ENCODE results near the gene SLC9C2.
"Not testable (repeated sequence)": the region's sequence is repeated elsewhere in the genome, so short reads cannot be mapped to it uniquely, and the experiment has no call there.

The SLC9C2 gene

GRCh38 chr1:173473599-173474011 is 129.3 kb downstream of the SLC9C2 start:
- H3K4me3 ChIP-seq (replicated peaks; ENCODE audit: low read depth, low read length) = no peak overlapping the region
- peak; percentile 30 for DNase-seq (ENCODE audit: extremely low read depth, low read depth)
- no peak for TF ChIP-seq CTCF (IDR thresholded peaks at IDR 0.05; ENCODE audit: low read depth, low read length, missing control alignments)

- TF ChIP-seq CTCF (IDR thresholded peaks at IDR 0.05; ENCODE audit: low read depth, low read length, missing control alignments) = no peak
- no peak for DNase-seq (ENCODE audit: extremely low read depth, low read depth)
- H3K4me3 ChIP-seq (replicated peaks; ENCODE audit: low read depth, low read length) = no peak overlapping the region
Measured at GRCh38 chr1:173470608-173471007, 132.3 kb downstream of the SLC9C2 start.

DNA sequence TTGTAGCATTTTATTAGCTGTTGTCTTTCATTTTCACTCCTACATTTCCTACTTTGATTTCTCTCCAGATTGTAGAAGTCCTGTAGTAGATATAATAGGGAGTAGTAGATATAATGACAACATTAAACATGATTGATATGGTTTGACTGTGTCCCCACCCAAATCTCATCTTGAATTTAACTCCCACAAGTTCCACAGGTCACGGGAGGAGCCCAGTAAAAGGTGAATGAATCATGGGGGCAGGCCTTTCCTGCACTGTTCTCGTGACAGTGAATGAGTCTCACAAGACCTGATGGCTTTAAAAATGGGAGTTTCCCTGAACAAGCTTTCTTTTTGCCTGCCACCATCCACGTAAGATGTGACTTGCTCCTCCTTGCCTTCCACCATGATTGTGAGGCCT is 133.2 kb downstream of the SLC9C2 start:
- no peak overlapping the region for H3K4me3 ChIP-seq (replicated peaks; ENCODE audit: low read depth, low read length)
- no peak for DNase-seq (ENCODE audit: extremely low read depth, low read depth)
- TF ChIP-seq CTCF (IDR thresholded peaks at IDR 0.05; ENCODE audit: low read depth, low read length, missing control alignments) = no peak

GRCh38 chr1:173467426-173467825 is 135.4 kb downstream of the SLC9C2 start:
- no peak for TF ChIP-seq CTCF (IDR thresholded peaks at IDR 0.05; ENCODE audit: low read depth, low read length, missing control alignments)
- no peak for DNase-seq (ENCODE audit: extremely low read depth, low read depth)
- H3K4me3 ChIP-seq (replicated peaks; ENCODE audit: low read depth, low read length) = no peak overlapping the region

GRCh38 chr1:173464185-173464584 is 138.7 kb downstream of the SLC9C2 start:
- DNase-seq (ENCODE audit: extremely low read depth, low read depth); H3K4me3 ChIP-seq (replicated peaks; ENCODE audit: low read depth, low read length): not testable (repeated sequence)

GRCh38 chr1:173462666-173463065 is 140.2 kb downstream of the SLC9C2 start:
- not testable (repeated sequence) for H3K4me3 ChIP-seq (replicated peaks; ENCODE audit: low read depth, low read length)

GRCh38 chr1:173459885-173460284 is 143.0 kb downstream of the SLC9C2 start:
- DNase-seq (ENCODE audit: extremely low read depth, low read depth) = no peak
- H3K4me3 ChIP-seq (replicated peaks; ENCODE audit: low read depth, low read length) = no peak overlapping the region
- no peak for TF ChIP-seq CTCF (IDR thresholded peaks at IDR 0.05; ENCODE audit: low read depth, low read length, missing control alignments)

More at GRCh38 chr1:173462666-173463065, 140.2 kb downstream of the SLC9C2 start:
- DNase-seq (ENCODE audit: extremely low read depth, low read depth) = not testable (repeated sequence)

DNA sequence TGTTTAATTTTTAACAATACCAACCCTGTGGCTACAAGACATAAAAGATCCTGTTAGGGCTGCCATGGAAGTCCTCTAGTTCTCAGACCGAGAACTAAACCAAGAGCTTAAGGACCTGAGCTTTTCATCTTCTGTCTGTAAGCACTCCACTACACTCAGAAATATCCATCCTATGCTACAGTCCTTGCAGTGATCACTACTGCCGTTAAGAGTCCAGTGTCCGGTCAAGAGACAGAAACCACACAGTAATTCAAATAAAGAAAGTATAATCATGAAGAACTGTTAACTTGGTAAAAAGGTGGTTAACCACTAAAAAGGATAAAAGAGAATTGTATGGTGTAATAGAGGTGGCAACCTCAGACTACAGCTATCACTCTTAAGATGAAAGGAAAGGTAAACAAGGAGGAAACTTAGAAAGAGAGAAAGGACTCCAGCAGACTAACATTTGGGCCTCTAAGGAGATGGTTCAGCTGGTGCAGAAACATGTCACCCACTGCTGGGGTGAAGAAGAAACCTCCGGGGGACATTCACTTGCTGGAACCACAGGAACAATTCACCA is 147.8 kb downstream of the SLC9C2 start:
- no peak for TF ChIP-seq CTCF (IDR thresholded peaks at IDR 0.05; ENCODE audit: low read depth, low read length, missing control alignments)
- no peak overlapping the region for H3K4me3 ChIP-seq (replicated peaks; ENCODE audit: low read depth, low read length)
- no peak for DNase-seq (ENCODE audit: extremely low read depth, low read depth)

Data from HFF-Myc (cell line).